BLaER1 treated with 17β-estradiol and CSF1 and Interleukin-3, amounts not matched to agents 10 nM and 100 nM (cell line): ENCODE results near the gene LCOR.
"Not testable (repeated sequence)": the region's sequence is repeated elsewhere in the genome, so short reads cannot be mapped to it uniquely, and the experiment has no call there.

Source experiments
- H3K27ac ChIP-seq, 11 experiments: shearing (Covaris generic); formaldehyde crosslinking; 2 replicates each; pipeline ENCODE4 v1.8.1; 2022
- H3K27me3 ChIP-seq, 11 experiments: shearing (Covaris generic); formaldehyde crosslinking; 2 replicates each; pipeline ENCODE4 v1.8.1; 2022
- H3K36me3 ChIP-seq, 11 experiments: shearing (Covaris generic); formaldehyde crosslinking; 2 replicates each; pipeline ENCODE4 v1.8.1; 2022
- H3K4me1 ChIP-seq, 10 experiments: shearing (Covaris generic); formaldehyde crosslinking; 2 replicates each; pipeline ENCODE4 v1.8.1; 2022
- H3K4me2 ChIP-seq, 11 experiments: shearing (Covaris generic); formaldehyde crosslinking; 2 replicates each; pipeline ENCODE4 v1.8.1; 2022
- H3K4me3 ChIP-seq, 10 experiments: shearing (Covaris generic); formaldehyde crosslinking; 2 replicates each; pipeline ENCODE4 v1.8.1; 2022
- H3K9ac ChIP-seq, 11 experiments: shearing (Covaris generic); formaldehyde crosslinking; 2 replicates each; pipeline ENCODE4 v1.8.1; 2022
- H3K9me3 ChIP-seq, 11 experiments: shearing (Covaris generic); formaldehyde crosslinking; replicated peaks in 1 of 11; 2 replicates each; pipeline ENCODE4 v1.8.1; 2022
- H4K20me1 ChIP-seq, 11 experiments: shearing (Covaris generic); formaldehyde crosslinking; 2 replicates each; pipeline ENCODE4 v1.8.1; 2022
- Cebpa-rat ChIP-seq, 11 experiments: shearing (Covaris generic); IDR thresholded peaks; 2 replicates each; pipeline ENCODE4 v1.8.1; 2022

Gene LCOR

DNA sequence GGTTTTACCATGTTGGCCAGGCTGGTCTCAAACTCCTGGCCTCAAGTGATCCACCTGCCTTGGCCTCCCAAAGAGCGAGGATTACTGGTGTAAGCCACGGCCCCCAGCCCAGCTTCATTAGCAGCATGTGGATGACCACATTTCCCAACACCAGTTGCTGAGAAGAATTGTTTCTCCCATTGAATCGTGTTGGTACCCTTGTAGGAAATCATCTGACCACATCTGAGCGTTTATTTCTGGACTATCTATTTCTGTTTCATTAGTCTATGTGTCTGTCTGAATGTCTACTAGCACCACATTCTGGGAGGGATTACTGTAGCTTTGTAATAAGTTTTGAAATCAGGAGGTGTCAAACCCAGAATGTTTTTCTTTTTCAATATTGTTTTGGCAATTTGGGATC is 89.6 kb downstream of the LCOR start:
- H3K4me3 ChIP-seq = no peak overlapping the region; a peak in 1 of 20 replicates
- peaks cover 48 to 82% (median 59%) of the 10 kb centered on the region in 11 experiments for H3K36me3 ChIP-seq
- H3K9ac ChIP-seq = peak overlapping the region in 1 of 11 experiments; percentile 37; a peak in 2 of 22 replicates
- no peaks in the 10 kb centered on the region for H3K27me3 ChIP-seq
- H3K9me3 ChIP-seq = peaks cover 0 to 22% (median 11%) of the 10 kb centered on the region in 11 experiments; a peak in 17 of 22 replicates
- H3K4me2 ChIP-seq = peak overlapping the region; percentile 35 to 82 (median 69); a peak in 20 of 22 replicates
- H3K4me1 ChIP-seq = peaks cover 20 to 40% (median 36%) of the 10 kb centered on the region in 10 experiments
- peak in 1 of 11 experiments; percentile 56; a peak in 1 of 22 replicates for TF ChIP-seq Cebpa-rat (IDR thresholded peaks at IDR 0.05)
- H3K27ac ChIP-seq = peak overlapping the region in 7 of 11 experiments; percentile 5 to 66 (median 32); a peak in 9 of 22 replicates
- H4K20me1 ChIP-seq = peaks cover 20 to 88% (median 52%) of the 10 kb centered on the region in 11 experiments; a peak in 19 of 22 replicates

GRCh38 chr10:96922978-96923948 is 91.2 kb downstream of the LCOR start:
- TF ChIP-seq Cebpa-rat (IDR thresholded peaks at IDR 0.05) = no peak
- no peaks in the 10 kb centered on the region for H3K27me3 ChIP-seq
- H3K4me3 ChIP-seq = no peak overlapping the region
- H3K36me3 ChIP-seq = peaks cover 51 to 79% (median 66%) of the 10 kb centered on the region in 11 experiments
- peaks cover 0 to 30% (median 19%) of the 10 kb centered on the region in 11 experiments; a peak in 17 of 22 replicates for H3K9me3 ChIP-seq
- H3K9ac ChIP-seq = no peak overlapping the region
- H3K27ac ChIP-seq = peak overlapping the region in 1 of 11 experiments; percentile 66; a peak in 1 of 22 replicates
- H3K4me2 ChIP-seq = no peak overlapping the region
- peaks cover 20 to 40% (median 36%) of the 10 kb centered on the region in 10 experiments for H3K4me1 ChIP-seq
- peaks cover 20 to 87% (median 43%) of the 10 kb centered on the region in 11 experiments; a peak in 19 of 22 replicates for H4K20me1 ChIP-seq

GRCh38 chr10:96924861-96925260 is 92.8 kb downstream of the LCOR start:
- Histone ChIP-seq H4K20me1 (peaks cover 24 to 87% (median 44%) of the 10 kb centered on the region in 11 experiments; a peak in 19 of 22 replicates), H3K4me1 (peaks cover 9 to 33% (median 24%) of the 10 kb centered on the region in 10 experiments), H3K27me3 (no peaks in the 10 kb centered on the region), H3K4me3 (no peak overlapping the region), H3K36me3 (peaks cover 60 to 91% (median 71%) of the 10 kb centered on the region in 11 experiments), H3K9ac (no peak overlapping the region), H3K27ac (no peak overlapping the region), H3K4me2 (no peak overlapping the region), H3K9me3 (peaks cover 0 to 32% (median 20%) of the 10 kb centered on the region in 11 experiments; a peak in 17 of 22 replicates)
- TF ChIP-seq Cebpa-rat (IDR thresholded peaks at IDR 0.05) = no peak

DNA sequence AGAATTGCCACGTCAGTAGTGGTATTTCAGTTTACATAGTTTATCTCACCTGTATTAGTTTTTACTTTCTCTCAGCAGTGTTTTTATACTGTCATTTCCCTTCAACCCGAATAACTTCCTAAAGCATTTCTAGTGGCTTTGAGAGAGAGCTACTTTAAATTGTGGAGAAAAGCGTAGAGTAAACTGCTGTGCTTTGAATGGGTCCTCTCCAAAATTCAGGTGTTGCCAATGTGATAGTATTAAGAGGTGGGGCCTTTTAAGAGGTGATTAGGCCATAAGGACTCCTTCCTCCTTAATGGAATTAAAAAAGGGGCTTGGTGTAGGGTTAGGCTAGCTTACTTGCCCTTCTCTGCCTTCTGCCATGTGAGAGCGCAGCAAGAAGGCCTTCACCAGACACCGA is 98.4 kb downstream of the LCOR start:
- Histone ChIP-seq H3K27ac (no peak overlapping the region), H3K36me3 (peaks cover 45 to 88% (median 65%) of the 10 kb centered on the region in 11 experiments), H3K27me3 (no peaks in the 10 kb centered on the region), H3K4me2 (no peak overlapping the region), H3K9ac (no peak overlapping the region), H3K4me1 (no peaks in the 10 kb centered on the region), H3K9me3 (peaks cover 0 to 33% (median 24%) of the 10 kb centered on the region in 11 experiments; a peak in 16 of 22 replicates), H4K20me1 (peaks cover 17 to 96% (median 35%) of the 10 kb centered on the region in 11 experiments; a peak in 18 of 22 replicates), H3K4me3 (no peak overlapping the region)
- TF ChIP-seq Cebpa-rat (IDR thresholded peaks at IDR 0.05) = no peak

- H3K36me3 ChIP-seq = peaks cover 53 to 86% (median 74%) of the 10 kb centered on the region in 11 experiments
- H3K9me3 ChIP-seq = peaks cover 28 to 56% (median 50%) of the 10 kb centered on the region in 11 experiments
- peaks cover 5 to 57% (median 17%) of the 10 kb centered on the region in 11 experiments; a peak in 15 of 22 replicates for H4K20me1 ChIP-seq
- no peak overlapping the region for H3K27ac ChIP-seq
- no peak overlapping the region for H3K4me3 ChIP-seq
- no peak overlapping the region for H3K4me2 ChIP-seq
- H3K27me3 ChIP-seq = no peaks in the 10 kb centered on the region
- H3K4me1 ChIP-seq = no peaks in the 10 kb centered on the region
- TF ChIP-seq Cebpa-rat (IDR thresholded peaks at IDR 0.05) = no peak
- H3K9ac ChIP-seq = no peak overlapping the region
Measured at GRCh38 chr10:96935148-96935547, 103.0 kb downstream of the LCOR start.

DNA sequence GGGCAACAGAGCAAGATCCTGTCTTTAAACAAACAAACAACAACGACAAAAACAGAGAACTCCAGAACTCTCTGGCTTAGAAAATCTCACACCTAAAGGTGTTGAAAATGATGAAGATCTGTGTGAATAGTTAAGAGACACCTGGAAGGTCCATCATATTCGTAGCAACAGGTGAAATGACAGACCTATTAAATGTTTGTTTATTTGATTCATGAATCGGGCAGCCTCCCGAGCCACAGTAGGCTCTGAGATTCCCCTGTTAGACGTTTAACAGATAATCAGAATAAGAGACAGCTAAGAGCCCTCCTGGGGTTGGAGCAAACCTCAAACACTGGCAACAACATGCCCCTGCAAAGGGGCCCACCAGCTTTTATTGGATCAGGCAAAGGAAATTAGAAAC is 103.7 kb downstream of the LCOR start:
- Histone ChIP-seq H4K20me1 (peaks cover 0 to 51% (median 10%) of the 10 kb centered on the region in 11 experiments; a peak in 13 of 22 replicates), H3K27me3 (no peaks in the 10 kb centered on the region), H3K4me2 (no peak overlapping the region), H3K36me3 (peaks cover 53 to 79% (median 70%) of the 10 kb centered on the region in 11 experiments), H3K4me1 (no peaks in the 10 kb centered on the region), H3K9me3 (peaks cover 28 to 56% (median 50%) of the 10 kb centered on the region in 11 experiments), H3K27ac (no peak overlapping the region), H3K9ac (no peak overlapping the region), H3K4me3 (no peak overlapping the region)
- no peak for TF ChIP-seq Cebpa-rat (IDR thresholded peaks at IDR 0.05)

DNA sequence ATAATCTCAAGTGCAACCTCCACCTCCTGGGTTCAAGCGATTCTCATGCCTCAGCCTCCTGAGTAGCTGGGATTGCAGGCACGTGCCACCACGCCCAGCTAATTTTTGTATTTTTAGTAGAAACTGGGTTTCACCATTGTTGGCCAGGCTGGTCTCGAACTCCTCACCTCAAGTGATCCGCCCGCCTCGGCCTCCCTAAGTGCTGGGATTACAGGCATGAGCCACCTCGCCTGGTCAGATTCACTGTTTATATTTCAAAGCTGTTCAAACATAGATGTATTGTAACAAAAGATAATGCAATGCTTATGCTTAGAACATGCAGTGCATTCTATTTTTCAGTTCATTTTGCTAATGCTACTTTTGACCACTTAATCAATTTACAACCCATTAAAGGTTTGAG is 111.1 kb downstream of the LCOR start:
- not testable (repeated sequence) for H3K4me1 ChIP-seq, H3K27ac ChIP-seq, H3K27me3 ChIP-seq, H3K4me2 ChIP-seq, H3K4me3 ChIP-seq, H3K9ac ChIP-seq
- H3K9me3 ChIP-seq = peaks cover 18 to 20% (median 20%) of the 10 kb centered on the region in 11 experiments
- H4K20me1 ChIP-seq = peaks cover 0 to 45% (median 0%) of the 10 kb centered on the region in 11 experiments; a peak in 8 of 22 replicates
- H3K36me3 ChIP-seq = peaks cover 30 to 74% (median 43%) of the 10 kb centered on the region in 11 experiments

- Histone ChIP-seq H3K36me3 (peaks cover 33 to 94% (median 51%) of the 10 kb centered on the region in 11 experiments), H3K4me2 (no peak overlapping the region), H3K9ac (no peak overlapping the region), H3K27ac (no peak overlapping the region), H3K4me1 (no peaks in the 10 kb centered on the region), H3K4me3 (no peak overlapping the region), H3K27me3 (no peaks in the 10 kb centered on the region), H4K20me1 (peaks cover 0 to 63% (median 5%) of the 10 kb centered on the region in 11 experiments; a peak in 9 of 22 replicates), H3K9me3 (no peaks in the 10 kb centered on the region; a peak in 1 of 22 replicates)
- no peak for TF ChIP-seq Cebpa-rat (IDR thresholded peaks at IDR 0.05)
Measured at GRCh38 chr10:96947036-96947435, 114.9 kb downstream of the LCOR start.
